ENCODE measurements around the gene SYDE2. TPM values are rescaled to one million over a fixed set of nuclear protein-coding genes. Genes with fewer than 3 reads are reported as not detected.

Gene SYDE2
- polyA plus RNA-seq, 1 of the 3 experiments (the other 2 are of a cell fraction): not detected

DNA sequence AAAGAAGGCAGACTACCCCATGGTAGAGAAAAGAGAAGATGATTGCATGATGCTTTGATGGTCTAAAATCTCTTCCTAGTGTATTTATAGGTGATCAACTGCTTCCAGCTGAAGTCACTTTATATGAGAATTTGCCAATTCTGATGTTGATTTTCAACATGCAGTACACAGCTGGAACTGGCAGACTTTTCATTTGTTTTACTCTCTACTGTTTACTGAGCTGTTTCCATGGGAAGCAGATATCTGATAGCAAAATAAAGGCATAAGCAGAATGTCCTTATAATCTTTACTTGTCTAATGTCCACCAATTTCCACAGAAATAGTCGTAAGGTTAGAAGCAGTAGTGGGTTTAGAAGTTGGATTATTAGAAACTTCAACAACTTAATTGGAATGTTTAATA, 74.9 kb downstream of the SYDE2 start:
- 12% methylated on average over 1 of the region's 1 CpG for WGBS (ENCODE audit: low lambda C conversion rate)
- Histone ChIP-seq H3K9me3 (no peaks in the 10 kb centered on the region), H3K9me2 (no peaks in the 10 kb centered on the region), H3F3A (replicated peaks; ENCODE audit: insufficient read depth) (no peaks in the 10 kb centered on the region), H2AFZ (ENCODE audit: low read depth) (no peak overlapping the region), H3K27ac (ENCODE audit: low read depth in 2 of 2, low read length in 1 of 2) (no peak overlapping the region), H3K79me2 (ENCODE audit: insufficient read depth) (no peaks in the 10 kb centered on the region), H3K4me1 (ENCODE audit: control insufficient read depth in 1 of 2, insufficient read depth in 2 of 2, low read depth in 1 of 2, low read length in 1 of 2) (no peaks in the 10 kb centered on the region), H3K36me3 (replicated peaks in 1 of 2; ENCODE audit: control insufficient read depth in 1 of 2, insufficient read depth in 2 of 2, low read length in 1 of 2) (no peaks in the 10 kb centered on the region), H3K4me3 (ENCODE audit: low read depth in 2 of 2, low read length in 1 of 2) (no peak overlapping the region), H3K9ac (no peak overlapping the region), H3K4me2 (no peak overlapping the region), H3K27me3 (ENCODE audit: insufficient read depth) (peaks cover 29% of the 10 kb centered on the region; the same call in 1 of the 2 replicates), H4K20me1 (ENCODE audit: insufficient read depth) (no peaks in the 10 kb centered on the region)
- TF ChIP-seq FOXJ3 (CRISPR knock-in tag; IDR thresholded peaks at IDR 0.05) (no peak), JUND (IDR thresholded peaks at IDR 0.05) (no peak), GABPA (IDR thresholded peaks at IDR 0.05; ENCODE audit: low read depth) (no peak), MEF2A (IDR thresholded peaks at IDR 0.05; ENCODE audit: borderline replicate concordance, low read depth) (no peak), EZH2phosphoT487 (IDR thresholded peaks at IDR 0.05; ENCODE audit: borderline replicate concordance, low read depth) (no peak)
- CTCF ChIA-PET: interaction anchor here (1.2 to 2.3 kb wide), 3 partner anchors 28 to 134 kb away, joined by 3 to 7 read pairs (median 4); partner anchors contain the start of gene C1orf52
- no peak for DNase-seq
- POLR2A ChIA-PET: no interaction called here

- no peak overlapping the region for H3K4me3 ChIP-seq (ENCODE audit: low read depth in 2 of 2, low read length in 1 of 2)
- no peak overlapping the region for H3K4me2 ChIP-seq
- H3K79me2 ChIP-seq (ENCODE audit: insufficient read depth): no peaks in the 10 kb centered on the region
- H3K9me3 ChIP-seq: no peaks in the 10 kb centered on the region
- no peaks in the 10 kb centered on the region for H3K36me3 ChIP-seq (replicated peaks in 1 of 2; ENCODE audit: control insufficient read depth in 1 of 2, insufficient read depth in 2 of 2, low read length in 1 of 2)
- H3K9me2 ChIP-seq: no peaks in the 10 kb centered on the region
- H3K9ac ChIP-seq: no peak overlapping the region
- no peak overlapping the region for H2AFZ ChIP-seq (ENCODE audit: low read depth)
- TF ChIP-seq, protein P1, sequence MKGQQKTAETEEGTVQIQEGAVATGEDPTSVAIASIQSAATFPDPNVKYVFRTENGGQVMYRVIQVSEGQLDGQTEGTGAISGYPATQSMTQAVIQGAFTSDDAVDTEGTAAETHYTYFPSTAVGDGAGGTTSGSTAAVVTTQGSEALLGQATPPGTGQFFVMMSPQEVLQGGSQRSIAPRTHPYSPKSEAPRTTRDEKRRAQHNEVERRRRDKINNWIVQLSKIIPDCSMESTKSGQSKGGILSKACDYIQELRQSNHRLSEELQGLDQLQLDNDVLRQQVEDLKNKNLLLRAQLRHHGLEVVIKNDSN (IDR thresholded peaks at IDR 0.05; ENCODE audit: borderline replicate concordance, low read depth): no peak
- TF ChIP-seq FOSL2 (IDR thresholded peaks at IDR 0.05; ENCODE audit: borderline replicate concordance, low read depth): no peak
- TF ChIP-seq FOXJ3 (CRISPR knock-in tag; IDR thresholded peaks at IDR 0.05): no peak
- TF ChIP-seq, protein P2, sequence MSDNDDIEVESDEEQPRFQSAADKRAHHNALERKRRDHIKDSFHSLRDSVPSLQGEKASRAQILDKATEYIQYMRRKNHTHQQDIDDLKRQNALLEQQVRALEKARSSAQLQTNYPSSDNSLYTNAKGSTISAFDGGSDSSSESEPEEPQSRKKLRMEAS (IDR thresholded peaks at IDR 0.05; ENCODE audit: low read depth): no peak
- H3F3A ChIP-seq (replicated peaks; ENCODE audit: insufficient read depth): no peaks in the 10 kb centered on the region
- no peak overlapping the region for H3K27ac ChIP-seq (ENCODE audit: low read depth in 2 of 2, low read length in 1 of 2)
- ChIA-PET POLR2A (no interaction called here), CTCF (no interaction called here)
- no peak for DNase-seq
- H3K27me3 ChIP-seq (ENCODE audit: insufficient read depth): peaks cover 30% of the 10 kb centered on the region; the same call in 1 of the 2 replicates
- 7% methylated on average over 5 of the region's 5 CpGs for WGBS (ENCODE audit: low lambda C conversion rate)
- H4K20me1 ChIP-seq (ENCODE audit: insufficient read depth): no peaks in the 10 kb centered on the region
- no peaks in the 10 kb centered on the region for H3K4me1 ChIP-seq (ENCODE audit: control insufficient read depth in 1 of 2, insufficient read depth in 2 of 2, low read depth in 1 of 2, low read length in 1 of 2)
These were observed 76.7 kb downstream of the SYDE2 start for GRCh38 chr1:85124091-85124490.

DNA sequence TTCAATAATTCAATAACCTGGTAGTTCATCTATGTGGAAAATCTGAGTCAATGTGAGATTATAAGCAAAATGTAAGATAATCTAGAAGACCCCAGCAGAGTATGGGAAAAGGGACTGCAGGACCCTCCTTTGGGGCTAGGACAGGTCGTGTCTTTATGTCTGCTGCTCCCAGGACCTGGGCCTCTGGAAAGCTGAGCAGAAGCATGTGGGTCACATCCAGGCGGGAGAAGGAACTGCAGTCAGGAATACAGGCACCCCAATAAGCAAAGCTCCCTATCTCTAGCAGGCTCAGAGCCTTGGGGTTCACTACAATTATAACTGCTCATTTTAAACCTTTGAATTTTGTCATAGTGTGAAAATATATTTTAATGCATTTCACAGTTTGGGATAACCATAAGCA, 78.6 kb downstream of the SYDE2 start:
- H3K79me2 ChIP-seq (ENCODE audit: insufficient read depth): no peaks in the 10 kb centered on the region
- H3K4me2 ChIP-seq: no peak overlapping the region
- H3F3A ChIP-seq (replicated peaks; ENCODE audit: insufficient read depth): no peaks in the 10 kb centered on the region
- no peak overlapping the region for H3K9ac ChIP-seq
- peaks cover 18% of the 10 kb centered on the region; the same call in 1 of the 2 replicates for H3K27me3 ChIP-seq (ENCODE audit: insufficient read depth)
- no peaks in the 10 kb centered on the region for H4K20me1 ChIP-seq (ENCODE audit: insufficient read depth)
- H3K4me1 ChIP-seq (ENCODE audit: control insufficient read depth in 1 of 2, insufficient read depth in 2 of 2, low read depth in 1 of 2, low read length in 1 of 2): no peaks in the 10 kb centered on the region
- CTCF ChIA-PET: interaction anchor here (1.0 to 1.3 kb wide), 2 partner anchors 13 to 134 kb away, joined by 3 read pairs; no protein-coding TSS in a partner anchor
- H3K9me2 ChIP-seq: no peaks in the 10 kb centered on the region
- no peaks in the 10 kb centered on the region for H3K9me3 ChIP-seq
- no peak for DNase-seq
- H2AFZ ChIP-seq (ENCODE audit: low read depth): no peak overlapping the region
- POLR2A ChIA-PET: no interaction called here
- no peaks in the 10 kb centered on the region for H3K36me3 ChIP-seq (replicated peaks in 1 of 2; ENCODE audit: control insufficient read depth in 1 of 2, insufficient read depth in 2 of 2, low read length in 1 of 2)
- no peak overlapping the region for H3K4me3 ChIP-seq (ENCODE audit: low read depth in 2 of 2, low read length in 1 of 2)
- no peak overlapping the region for H3K27ac ChIP-seq (ENCODE audit: low read depth in 2 of 2, low read length in 1 of 2)
- WGBS (ENCODE audit: low lambda C conversion rate): 8% methylated on average over 2 of the region's 2 CpGs
- TF ChIP-seq, protein P3, sequence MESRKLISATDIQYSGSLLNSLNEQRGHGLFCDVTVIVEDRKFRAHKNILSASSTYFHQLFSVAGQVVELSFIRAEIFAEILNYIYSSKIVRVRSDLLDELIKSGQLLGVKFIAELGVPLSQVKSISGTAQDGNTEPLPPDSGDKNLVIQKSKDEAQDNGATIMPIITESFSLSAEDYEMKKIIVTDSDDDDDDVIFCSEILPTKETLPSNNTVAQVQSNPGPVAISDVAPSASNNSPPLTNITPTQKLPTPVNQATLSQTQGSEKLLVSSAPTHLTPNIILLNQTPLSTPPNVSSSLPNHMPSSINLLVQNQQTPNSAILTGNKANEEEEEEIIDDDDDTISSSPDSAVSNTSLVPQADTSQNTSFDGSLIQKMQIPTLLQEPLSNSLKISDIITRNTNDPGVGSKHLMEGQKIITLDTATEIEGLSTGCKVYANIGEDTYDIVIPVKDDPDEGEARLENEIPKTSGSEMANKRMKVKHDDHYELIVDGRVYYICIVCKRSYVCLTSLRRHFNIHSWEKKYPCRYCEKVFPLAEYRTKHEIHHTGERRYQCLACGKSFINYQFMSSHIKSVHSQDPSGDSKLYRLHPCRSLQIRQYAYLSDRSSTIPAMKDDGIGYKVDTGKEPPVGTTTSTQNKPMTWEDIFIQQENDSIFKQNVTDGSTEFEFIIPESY (IDR thresholded peaks at IDR 0.05; ENCODE audit: borderline replicate concordance, low read depth): no peak
- TF ChIP-seq SMC3 (IDR thresholded peaks at IDR 0.05; ENCODE audit: low read depth, low read length) (no peak), FOXM1 (IDR thresholded peaks at IDR 0.05; ENCODE audit: low read depth) (no peak), TAF1 (IDR thresholded peaks at IDR 0.05; ENCODE audit: borderline replicate concordance, low read depth, low read length) (no peak), RFX5 (IDR thresholded peaks at IDR 0.05; ENCODE audit: low read length) (no peak)
- TF ChIP-seq, protein P4, sequence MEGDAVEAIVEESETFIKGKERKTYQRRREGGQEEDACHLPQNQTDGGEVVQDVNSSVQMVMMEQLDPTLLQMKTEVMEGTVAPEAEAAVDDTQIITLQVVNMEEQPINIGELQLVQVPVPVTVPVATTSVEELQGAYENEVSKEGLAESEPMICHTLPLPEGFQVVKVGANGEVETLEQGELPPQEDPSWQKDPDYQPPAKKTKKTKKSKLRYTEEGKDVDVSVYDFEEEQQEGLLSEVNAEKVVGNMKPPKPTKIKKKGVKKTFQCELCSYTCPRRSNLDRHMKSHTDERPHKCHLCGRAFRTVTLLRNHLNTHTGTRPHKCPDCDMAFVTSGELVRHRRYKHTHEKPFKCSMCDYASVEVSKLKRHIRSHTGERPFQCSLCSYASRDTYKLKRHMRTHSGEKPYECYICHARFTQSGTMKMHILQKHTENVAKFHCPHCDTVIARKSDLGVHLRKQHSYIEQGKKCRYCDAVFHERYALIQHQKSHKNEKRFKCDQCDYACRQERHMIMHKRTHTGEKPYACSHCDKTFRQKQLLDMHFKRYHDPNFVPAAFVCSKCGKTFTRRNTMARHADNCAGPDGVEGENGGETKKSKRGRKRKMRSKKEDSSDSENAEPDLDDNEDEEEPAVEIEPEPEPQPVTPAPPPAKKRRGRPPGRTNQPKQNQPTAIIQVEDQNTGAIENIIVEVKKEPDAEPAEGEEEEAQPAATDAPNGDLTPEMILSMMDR (IDR thresholded peaks at IDR 0.05): no peak
- TF ChIP-seq, protein P1 (IDR thresholded peaks at IDR 0.05; ENCODE audit: borderline replicate concordance, low read depth): no peak
- TF ChIP-seq, protein P5, sequence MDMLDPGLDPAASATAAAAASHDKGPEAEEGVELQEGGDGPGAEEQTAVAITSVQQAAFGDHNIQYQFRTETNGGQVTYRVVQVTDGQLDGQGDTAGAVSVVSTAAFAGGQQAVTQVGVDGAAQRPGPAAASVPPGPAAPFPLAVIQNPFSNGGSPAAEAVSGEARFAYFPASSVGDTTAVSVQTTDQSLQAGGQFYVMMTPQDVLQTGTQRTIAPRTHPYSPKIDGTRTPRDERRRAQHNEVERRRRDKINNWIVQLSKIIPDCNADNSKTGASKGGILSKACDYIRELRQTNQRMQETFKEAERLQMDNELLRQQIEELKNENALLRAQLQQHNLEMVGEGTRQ (IDR thresholded peaks at IDR 0.05; ENCODE audit: borderline replicate concordance, low read depth, low read length): no peak
